Activated CD8-positive, alpha-beta memory T cell treated with anti-CD3 and anti-CD28 coated beads for 4 hours (primary cell): Measurements from ENCODE around the gene ZNF664.

Experiments used
- DNase-seq, 2 donors: peaks; one replicate each; pipeline ENCODE4 v3.0.0-alpha.2; 2020; ENCODE audit warnings: low read depth in 2 of 2

ZNF664 gene

GRCh38 chr12:124009781-124010180 is 36.8 kb downstream of the ZNF664 start:
- no peak for DNase-seq

DNA sequence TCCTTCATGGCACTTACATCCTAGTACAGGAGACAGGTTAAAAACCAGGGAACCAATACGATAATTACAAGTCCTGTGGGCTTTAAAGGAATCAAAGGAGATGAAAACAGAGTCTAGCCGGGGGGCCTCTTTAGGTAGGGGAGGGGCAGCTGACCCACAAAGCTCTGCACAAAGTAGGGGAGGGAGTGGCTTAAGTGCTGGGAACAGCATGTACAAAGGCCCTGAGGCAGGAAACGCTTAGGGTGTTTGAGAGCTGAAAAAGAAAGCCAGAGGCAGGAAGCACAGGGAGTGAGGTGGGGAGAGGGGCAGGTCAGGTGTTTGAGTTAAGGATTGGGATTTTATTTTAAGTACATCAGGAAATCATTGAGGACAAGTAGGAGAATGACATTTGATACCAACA is 37.7 kb downstream of the ZNF664 start:
- no peak for DNase-seq

- no peak for DNase-seq
Measured at GRCh38 chr12:124011435-124012115, 38.6 kb downstream of the ZNF664 start.

- no peak for DNase-seq
Measured at GRCh38 chr12:124013073-124013472, 40.1 kb downstream of the ZNF664 start.

GRCh38 chr12:124015494-124016461 is 42.8 kb downstream of the ZNF664 start:
- DNase-seq: no peak

DNA sequence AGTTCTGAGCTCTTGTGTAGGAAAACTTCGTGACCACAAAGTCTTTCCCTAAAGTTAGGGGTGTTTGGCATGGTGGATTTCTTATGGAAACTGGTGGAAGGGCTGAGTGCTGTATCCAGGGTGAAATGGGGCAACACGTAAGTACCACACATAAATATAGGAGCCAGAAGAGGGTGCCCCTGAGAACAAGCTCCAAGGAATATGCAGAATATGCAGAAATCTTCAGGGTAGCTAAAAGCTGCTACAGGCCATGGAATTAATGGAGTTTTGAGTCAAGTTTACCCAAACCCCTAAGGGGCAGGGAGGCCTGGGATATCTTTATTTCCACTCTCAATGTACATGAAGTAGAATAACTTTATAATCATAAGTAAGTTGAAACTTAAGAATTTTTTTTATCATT is 44.0 kb downstream of the ZNF664 start:
- no peak for DNase-seq

- DNase-seq: no peak
Measured at GRCh38 chr12:124018539-124018938, 45.5 kb downstream of the ZNF664 start.

DNA sequence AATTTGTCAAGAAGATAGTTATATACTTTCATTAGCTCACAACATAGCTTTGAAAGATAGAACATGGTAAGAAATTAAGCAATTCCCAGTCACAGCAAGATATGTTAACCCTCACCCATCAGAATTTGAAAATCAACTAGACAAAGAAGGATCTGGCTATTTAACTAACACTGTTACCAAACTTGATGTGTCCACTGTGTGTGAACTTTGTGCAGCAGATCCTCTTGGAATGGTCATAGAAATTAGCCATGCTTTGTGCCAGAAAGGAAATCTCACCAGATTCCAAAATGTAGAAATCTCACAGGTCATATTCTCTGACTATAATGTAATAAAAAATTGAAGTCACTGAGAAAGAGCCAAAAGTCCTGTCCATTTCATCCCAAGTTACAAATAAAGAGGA is 46.1 kb downstream of the ZNF664 start:
- DNase-seq: no peak

DNA sequence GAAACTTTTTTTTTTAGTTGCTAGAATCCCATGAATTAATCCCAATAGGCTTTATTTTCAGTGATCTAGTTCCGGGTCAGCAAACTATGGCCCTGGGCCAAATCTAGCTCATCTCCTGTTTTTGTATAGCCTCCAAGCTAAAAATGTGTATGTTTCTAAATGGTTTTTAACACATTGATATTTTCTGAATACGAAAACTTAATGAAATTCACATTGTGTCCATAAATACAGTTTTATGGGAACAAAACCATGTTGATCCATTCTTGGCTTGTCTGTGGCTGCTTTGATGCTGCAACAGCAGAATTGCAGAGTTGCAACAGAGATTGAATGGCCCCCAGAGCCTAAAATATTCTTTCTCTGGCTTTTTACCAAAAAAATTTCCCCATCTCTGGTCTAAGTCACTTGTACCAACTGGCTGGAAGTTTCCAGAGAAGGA is 47.5 kb downstream of the ZNF664 start:
- no peak for DNase-seq

- no peak for DNase-seq
Measured at GRCh38 chr12:124021007-124021406, 48.0 kb downstream of the ZNF664 start.

GRCh38 chr12:124022161-124022560 is 49.1 kb downstream of the ZNF664 start:
- no peak for DNase-seq

DNA sequence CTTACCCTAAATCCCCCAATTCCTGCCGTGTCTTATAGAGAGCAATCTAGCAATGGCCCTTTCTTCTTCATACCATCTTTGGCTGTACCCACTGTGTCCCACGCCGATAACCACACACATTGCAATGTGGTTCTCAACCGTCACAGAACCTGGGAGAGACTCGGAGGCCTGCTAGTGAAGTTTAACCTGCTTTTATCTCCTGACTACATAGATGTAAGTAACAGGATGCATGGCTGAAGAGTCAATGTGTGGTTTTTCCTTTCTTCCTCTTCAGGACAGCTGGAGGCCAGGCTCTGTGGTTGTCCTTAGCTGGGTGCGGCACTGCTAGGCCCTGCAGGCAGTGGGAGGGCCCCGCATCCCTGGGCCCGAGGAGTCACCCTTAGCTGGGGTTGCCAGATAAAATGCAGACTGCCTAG is 51.3 kb downstream of the ZNF664 start:
- DNase-seq: no peak

DNA sequence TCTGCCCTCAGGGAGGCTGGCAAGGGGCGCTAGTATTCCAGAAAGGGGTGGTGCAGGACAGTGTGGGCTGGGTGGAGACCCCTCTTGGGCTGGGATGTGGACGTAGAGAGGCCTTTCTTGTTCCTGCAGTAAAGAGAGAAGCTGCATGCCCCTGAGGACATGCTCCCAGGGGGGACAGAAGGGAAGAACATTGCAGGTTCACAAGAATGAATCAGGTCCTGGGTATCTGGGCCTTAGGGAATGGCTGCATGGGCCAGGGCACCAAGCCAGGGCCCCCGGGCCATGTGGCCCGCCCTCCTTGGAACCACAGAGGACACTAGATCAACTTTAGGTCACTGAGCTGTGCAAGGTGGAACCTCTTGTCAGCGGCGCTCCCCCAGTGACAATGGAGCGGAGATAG is 51.8 kb downstream of the ZNF664 start:
- DNase-seq: no peak

GRCh38 chr12:124025661-124026060 is 52.6 kb downstream of the ZNF664 start:
- no peak for DNase-seq

DNA sequence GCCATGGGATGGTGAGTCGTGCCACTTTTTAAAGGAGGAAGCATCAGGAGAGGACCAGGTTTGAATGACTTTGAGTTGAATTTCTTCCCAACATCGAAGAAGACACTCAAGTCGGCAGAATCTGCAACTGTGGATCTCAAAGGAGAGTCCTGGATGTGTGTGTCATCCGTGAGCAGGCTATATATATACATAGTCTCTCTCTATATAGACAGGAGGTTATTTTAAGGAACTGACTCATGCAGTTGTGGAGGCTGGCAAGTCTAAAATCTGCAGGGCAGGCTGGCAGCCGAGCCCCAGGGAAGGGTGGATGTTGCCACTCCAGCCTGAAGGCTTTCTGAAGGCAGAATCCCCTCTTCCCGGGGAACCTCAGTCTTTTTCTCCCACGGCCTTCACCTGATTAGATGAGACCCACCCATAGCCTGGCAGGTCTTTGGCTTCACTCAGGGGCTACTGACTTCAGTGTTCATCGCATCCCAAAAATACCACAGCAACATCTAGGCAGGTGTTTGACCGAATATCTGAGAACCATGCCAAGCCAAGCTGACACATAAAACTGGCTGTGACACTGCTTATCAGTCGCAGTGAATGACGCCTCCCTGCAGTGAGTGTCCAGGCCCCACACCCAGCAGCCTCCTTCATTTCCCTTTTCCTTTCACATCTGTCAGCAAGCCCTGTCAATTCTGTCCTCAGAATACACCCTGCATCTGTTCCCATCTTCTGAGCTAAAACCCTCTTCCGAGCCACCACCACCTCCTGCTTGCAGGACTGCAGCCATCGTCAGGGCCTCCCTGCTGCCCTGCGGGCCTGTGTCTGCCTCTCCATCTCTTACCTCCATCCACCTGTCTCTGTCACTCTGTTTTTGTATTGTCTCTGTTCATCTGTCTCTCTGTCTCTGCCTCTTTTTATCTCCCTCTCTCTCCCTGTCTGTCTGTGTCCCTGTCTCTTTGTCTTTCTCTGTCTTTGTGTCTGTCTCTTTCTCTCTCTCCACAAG is 54.0 kb downstream of the ZNF664 start:
- no peak for DNase-seq

DNA sequence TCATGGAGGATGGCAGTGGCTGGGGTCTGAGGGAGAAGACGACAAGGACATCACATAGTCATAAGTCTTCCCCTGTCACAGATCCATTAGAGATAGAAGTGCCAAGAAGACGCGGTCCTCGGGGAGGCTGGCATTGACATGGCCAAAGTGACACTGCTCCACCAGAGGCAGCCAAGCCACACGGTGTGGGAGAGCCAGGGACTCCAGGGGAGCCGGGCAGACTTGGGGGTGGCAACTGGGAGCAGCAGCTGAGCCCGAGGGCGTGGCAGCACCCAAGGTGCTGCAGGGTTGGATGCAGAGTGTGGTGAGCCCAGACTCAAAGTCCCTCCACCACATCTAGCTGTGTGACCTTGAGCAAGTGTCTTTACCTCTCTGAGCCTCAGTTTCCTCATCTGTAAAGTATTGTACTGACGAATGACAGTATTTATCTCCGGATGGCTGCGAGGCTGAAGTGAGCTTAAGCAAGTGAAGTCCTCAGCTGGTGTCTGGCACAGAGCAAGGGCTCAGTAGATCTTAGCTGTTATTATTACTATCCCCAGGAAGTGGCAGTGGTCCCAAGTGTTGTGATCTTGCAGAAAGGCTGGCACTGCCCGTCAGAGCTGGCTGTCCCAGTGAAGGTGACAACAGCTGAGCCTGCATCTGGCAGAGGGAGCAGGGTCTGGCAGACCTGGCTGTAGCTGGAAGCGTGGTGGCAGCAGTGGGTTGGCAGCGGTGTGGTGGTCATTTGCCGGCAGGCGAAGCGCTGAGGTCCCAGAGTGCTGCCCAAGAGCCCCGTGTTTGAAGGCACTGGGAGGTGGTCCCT is 54.9 kb downstream of the ZNF664 start:
- DNase-seq: no peak

- no peak for DNase-seq
Measured at GRCh38 chr12:124028555-124028925, 55.5 kb downstream of the ZNF664 start.

DNA sequence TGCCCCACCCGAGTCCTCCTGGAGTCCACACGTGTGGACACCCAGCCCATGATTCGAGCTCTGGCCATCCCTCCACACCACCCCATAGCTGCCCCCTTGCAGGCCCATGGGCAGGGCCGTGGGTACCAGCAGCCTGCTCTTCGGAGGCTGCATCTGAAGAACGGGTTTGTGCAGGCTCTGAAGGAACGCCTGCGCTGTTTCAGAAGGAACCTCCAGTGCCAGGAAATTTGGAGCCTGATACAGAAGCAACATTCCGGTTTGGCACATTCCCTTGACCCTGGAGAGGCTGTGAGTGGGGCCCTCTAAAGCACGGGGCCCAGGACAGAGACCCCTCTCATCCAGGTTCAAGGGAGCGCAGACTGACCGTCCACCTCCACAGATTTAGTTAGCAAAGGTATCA is 57.0 kb downstream of the ZNF664 start:
- DNase-seq: no peak

- no peak for DNase-seq
Measured at GRCh38 chr12:124030510-124030909, 57.5 kb downstream of the ZNF664 start.

DNA sequence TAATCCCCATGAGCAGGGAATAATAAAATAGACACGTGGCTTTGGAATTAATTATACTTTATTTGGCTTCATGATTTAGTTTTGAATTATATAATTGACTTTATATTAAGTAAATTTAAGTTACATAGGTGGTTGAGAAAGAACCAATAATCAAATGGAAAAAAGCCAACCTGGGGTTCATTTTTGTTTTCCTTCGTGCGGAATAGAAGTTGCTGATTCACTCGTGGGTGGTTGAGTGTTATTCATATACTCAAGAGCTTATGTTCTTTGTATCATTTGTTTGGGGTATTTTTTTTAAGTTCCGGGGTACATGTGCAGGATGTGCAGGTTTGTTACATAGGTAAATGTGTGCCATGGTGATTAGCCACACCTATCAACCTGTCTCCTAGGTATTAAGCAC is 58.0 kb downstream of the ZNF664 start:
- DNase-seq: no peak

- DNase-seq: no peak
Measured at GRCh38 chr12:124032265-124032886, 59.4 kb downstream of the ZNF664 start.
